WI38 (cell line): ENCODE results near the gene TMEM31.

ENCODE experiments used
- H3K4me3 ChIP-seq: 2 replicates; pipeline ENCODE4 v1.5.1; 2011; ENCODE audit warnings: low read depth, mild to moderate bottlenecking, control low read depth, low read length
- TF ChIP-seq, protein P1 (sequence below): IDR thresholded peaks from 2 replicates; pipeline ENCODE4 v1.5.1; 2012; ENCODE audit warnings: low read depth, mild to moderate bottlenecking, control low read depth, low read length

The TMEM31 gene

GRCh38 chrX:103691059-103691458 is 19.6 kb upstream of the TMEM31 start:
- no peak overlapping the region for H3K4me3 ChIP-seq
- TF ChIP-seq, protein P1, sequence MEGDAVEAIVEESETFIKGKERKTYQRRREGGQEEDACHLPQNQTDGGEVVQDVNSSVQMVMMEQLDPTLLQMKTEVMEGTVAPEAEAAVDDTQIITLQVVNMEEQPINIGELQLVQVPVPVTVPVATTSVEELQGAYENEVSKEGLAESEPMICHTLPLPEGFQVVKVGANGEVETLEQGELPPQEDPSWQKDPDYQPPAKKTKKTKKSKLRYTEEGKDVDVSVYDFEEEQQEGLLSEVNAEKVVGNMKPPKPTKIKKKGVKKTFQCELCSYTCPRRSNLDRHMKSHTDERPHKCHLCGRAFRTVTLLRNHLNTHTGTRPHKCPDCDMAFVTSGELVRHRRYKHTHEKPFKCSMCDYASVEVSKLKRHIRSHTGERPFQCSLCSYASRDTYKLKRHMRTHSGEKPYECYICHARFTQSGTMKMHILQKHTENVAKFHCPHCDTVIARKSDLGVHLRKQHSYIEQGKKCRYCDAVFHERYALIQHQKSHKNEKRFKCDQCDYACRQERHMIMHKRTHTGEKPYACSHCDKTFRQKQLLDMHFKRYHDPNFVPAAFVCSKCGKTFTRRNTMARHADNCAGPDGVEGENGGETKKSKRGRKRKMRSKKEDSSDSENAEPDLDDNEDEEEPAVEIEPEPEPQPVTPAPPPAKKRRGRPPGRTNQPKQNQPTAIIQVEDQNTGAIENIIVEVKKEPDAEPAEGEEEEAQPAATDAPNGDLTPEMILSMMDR: no peak

GRCh38 chrX:103697687-103698086 is 13.0 kb upstream of the TMEM31 start:
- H3K4me3 ChIP-seq: no peak overlapping the region
- TF ChIP-seq, protein P1: no peak

- no peak overlapping the region for H3K4me3 ChIP-seq
- TF ChIP-seq, protein P1: no peak
Observed at GRCh38 chrX:103699243-103699642, 11.5 kb upstream of the TMEM31 start.

GRCh38 chrX:103704863-103705262 is 5.8 kb upstream of the TMEM31 start:
- no peak overlapping the region for H3K4me3 ChIP-seq
- TF ChIP-seq, protein P1: no peak

DNA sequence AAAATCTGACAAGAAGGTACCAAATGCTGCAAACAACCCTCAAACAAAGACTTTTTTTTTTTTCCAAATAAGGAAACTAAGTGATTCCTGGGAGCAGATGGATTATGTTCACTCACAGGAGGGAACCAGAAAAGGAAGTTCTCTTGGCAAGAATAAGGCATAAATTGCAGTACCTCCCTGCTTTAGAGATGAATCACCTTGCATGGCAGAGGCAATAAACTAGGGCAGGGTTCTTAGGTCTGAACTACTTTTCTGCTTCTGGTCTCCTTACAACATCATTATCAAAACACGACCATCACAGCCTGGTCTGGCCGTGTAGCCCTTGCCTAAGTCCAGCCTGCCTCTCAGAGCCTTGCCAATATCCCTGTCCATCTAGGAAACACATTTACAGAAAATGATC is 6.3 kb downstream of the TMEM31 start:
- TF ChIP-seq, protein P1: no peak
- H3K4me3 ChIP-seq: no peak overlapping the region

DNA sequence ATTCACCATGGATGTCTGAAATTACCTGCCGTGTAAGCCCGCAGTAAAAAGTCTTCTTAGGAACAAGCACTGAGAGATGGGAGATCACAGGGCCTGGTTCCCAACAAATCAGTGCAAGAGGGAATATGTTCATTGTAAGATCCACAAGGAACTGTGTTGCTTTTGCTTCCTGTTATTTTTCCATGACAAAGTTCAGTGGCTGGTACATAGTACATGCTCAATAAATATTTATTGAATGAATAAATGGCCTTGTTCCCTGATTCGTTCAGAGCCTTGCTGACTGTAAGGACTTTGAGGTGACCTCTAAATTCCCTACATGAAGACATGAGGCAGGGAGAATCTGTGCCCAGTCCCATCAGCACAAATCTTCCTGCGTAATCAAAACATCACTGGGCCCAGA is 7.4 kb downstream of the TMEM31 start:
- TF ChIP-seq, protein P1: no peak
- no peak overlapping the region for H3K4me3 ChIP-seq

GRCh38 chrX:103722505-103722904 is 11.8 kb downstream of the TMEM31 start:
- TF ChIP-seq, protein P1: no peak
- no peak overlapping the region for H3K4me3 ChIP-seq
